Naive thymus-derived CD4-positive, alpha-beta T cell (primary cell): ENCODE measurements around the gene RDH8. TPM values are rescaled to one million over a fixed set of nuclear protein-coding genes. Genes with fewer than 3 reads are reported as not detected.
A peak's percentile ranks its signal among the peaks of the same experiment; 100 is the strongest.

Experiments used
- ATAC-seq: fragments of 150-1000 bp; cut with Tn5 transposase; 2 replicates; pipeline ENCODE4 v1.10.0; 2021; ENCODE audit warnings: mild to moderate bottlenecking, moderate library complexity
- CTCF ChIA-PET: fragments of 350-600 bp; sonication (Branson Sonifier 250); formaldehyde crosslinking; loops from one replicate; lab custom pipeline; 2021; ENCODE audit warnings: antibody characterized with exemption; lab: Charles Lee
- POLR2A ChIA-PET: fragments of 350-600 bp; sonication (Branson Sonifier 250); formaldehyde crosslinking; loops from one replicate; lab custom pipeline; 2021; ENCODE audit warnings: antibody characterized with exemption, inconsistent platforms; lab: Charles Lee
- DNase-seq, 9 donors: peaks; one replicate each; pipeline versions ENCODE4 v3.0.0 to v3.0.0-alpha.2; 2020 to 2022; ENCODE audit warnings: mixed read lengths in 1 of 9
- H3K27ac ChIP-seq: one replicate; pipeline ENCODE4 v1.7.0; 2013; ENCODE audit warnings: mild to moderate bottlenecking, low read depth, low read length, moderate library complexity
- H3K27me3 ChIP-seq, 2 donors: one replicate each; pipeline ENCODE4 v1.7.0; 2013; ENCODE audit warnings: low read length in 2 of 2, mild to moderate bottlenecking in 2 of 2, moderate library complexity in 2 of 2; ENCODE audit not compliant: control insufficient read depth in 2 of 2, insufficient read depth in 2 of 2
- H3K36me3 ChIP-seq, 3 experiments: 1 replicate in 2 of 3; 2 replicates in 1 of 3; pipeline ENCODE4 v1.7.0; 2013; ENCODE audit warnings: low read length in 3 of 3, mild to moderate bottlenecking in 3 of 3, moderate library complexity in 1 of 3; ENCODE audit not compliant: insufficient read depth in 3 of 3, control insufficient read depth in 2 of 3
- H3K4me1 ChIP-seq, 2 donors: one replicate each; pipeline ENCODE4 v1.7.0; 2013; ENCODE audit warnings: low read length in 2 of 2, mild to moderate bottlenecking in 2 of 2, moderate library complexity in 1 of 2; ENCODE audit not compliant: control insufficient read depth in 2 of 2, insufficient read depth in 2 of 2
- H3K4me3 ChIP-seq: 2 replicates; pipeline ENCODE4 v1.7.0; 2013; ENCODE audit warnings: mild to moderate bottlenecking, low read length
- H3K9me3 ChIP-seq, 3 experiments: 1 replicate in 2 of 3; 2 replicates in 1 of 3; pipeline ENCODE4 v1.7.0; 2013; ENCODE audit warnings: low read length in 3 of 3; ENCODE audit not compliant: control insufficient read depth in 2 of 3
- H3K27ac Mint-ChIP-seq, 9 donors: one replicate each; pipeline ENCODE4 v1.8.0; 2020 to 2022; ENCODE audit warnings: mixed read lengths in 9 of 9, mild to moderate bottlenecking in 8 of 9, moderate library complexity in 5 of 9, inconsistent platforms in 2 of 9
- H3K27me3 Mint-ChIP-seq, 5 donors: one replicate each; pipeline ENCODE4 v1.8.0; 2021 to 2022; ENCODE audit warnings: mixed read lengths in 5 of 5, mild to moderate bottlenecking in 1 of 5
- H3K36me3 Mint-ChIP-seq, 5 donors: one replicate each; pipeline ENCODE4 v1.8.0; 2020 to 2022; ENCODE audit warnings: mixed read lengths in 5 of 5, mild to moderate bottlenecking in 3 of 5, inconsistent platforms in 1 of 5
- H3K4me1 Mint-ChIP-seq, 7 donors: one replicate each; pipeline ENCODE4 v1.8.0; 2020 to 2022; ENCODE audit warnings: mixed read lengths in 7 of 7, mild to moderate bottlenecking in 3 of 7, inconsistent platforms in 1 of 7
- H3K4me3 Mint-ChIP-seq, 10 donors: one replicate each; pipeline ENCODE4 v1.8.0; 2020 to 2022; ENCODE audit warnings: mild to moderate bottlenecking in 10 of 10, mixed read lengths in 10 of 10, moderate library complexity in 6 of 10, inconsistent platforms in 2 of 10
- H3K9me3 Mint-ChIP-seq, 11 donors: one replicate each; pipeline ENCODE4 v1.8.0; 2020 to 2022; ENCODE audit warnings: mixed read lengths in 11 of 11, mild to moderate bottlenecking in 4 of 11, inconsistent platforms in 1 of 11, moderate library complexity in 1 of 11
- intact Hi-C, 2 donors: fragments of 100-400 bp; cut with micrococcal nuclease; formaldehyde crosslinking; loops; one replicate each; pipeline ENCODE4 v1.15.1; 2023
- microRNA-seq: library from miRNA; unstranded; fragments of <30 nt; microRNA quantifications from one replicate; pipeline ENCODE4 v1.2.0, GENCODE V29; 2022; ENCODE audit warnings: borderline microRNAs expressed
- polyA plus RNA-seq, 2 donors: library from polyadenylated mRNA; unstranded; fragments of 300-500 nt; fragmentation: Illumina TruSeq; gene quantifications; one replicate each; pipeline ENCODE4 v1.2.3, GENCODE V29; 2021
- total RNA-seq, 6 experiments: library from RNA in 5 of 6; stranded (reverse) in 5 of 6; gene quantifications; 1 replicate in 5 of 6; 2 replicates in 1 of 6; pipeline ENCODE4 v1.2.3 and lab custom pipeline; 2021 to 2026

RDH8 gene
- total and polyA plus RNA-seq, 7 experiments from 2014 or later = not detected

DNA sequence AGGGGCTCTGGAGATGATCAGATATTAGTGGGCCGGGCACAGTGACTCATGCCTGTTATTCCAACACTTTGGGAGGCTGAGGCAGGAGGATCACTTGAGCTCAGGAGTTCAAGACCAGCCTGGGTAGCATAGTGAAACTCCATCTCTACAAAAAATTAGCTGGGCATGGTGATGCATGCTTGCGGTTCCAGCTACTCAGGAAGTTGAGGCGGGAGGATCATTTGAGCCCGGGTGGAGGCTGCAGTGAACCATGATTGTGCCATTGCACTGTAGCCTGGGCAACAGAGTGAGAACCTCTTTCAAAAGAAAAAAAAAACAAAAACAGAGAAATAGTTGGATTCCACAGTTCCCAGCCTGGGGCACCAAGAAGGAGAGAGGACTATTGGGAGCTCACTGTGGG lies 54.9 kb downstream of the RDH8 start:
- intact Hi-C loops = no loop called here
- Histone ChIP-seq H3K4me1 (no peaks in the 10 kb centered on the region), H3K27me3 (no peaks in the 10 kb centered on the region), H3K4me3 (no peak overlapping the region), H3K36me3 (no peaks in the 10 kb centered on the region), H3K27ac (no peak overlapping the region), H3K9me3 (no peaks in the 10 kb centered on the region)
- Mint-ChIP-seq H3K36me3 (peaks cover 0 to 4% (median 0%) of the 10 kb centered on the region in 5 donors), H3K4me3 (no peak overlapping the region), H3K9me3 (peaks cover 0 to 9% (median 0%) of the 10 kb centered on the region in 11 donors), H3K27ac (no peak overlapping the region), H3K27me3 (peaks cover 0 to 18% (median 5%) of the 10 kb centered on the region in 5 donors), H3K4me1 (peaks cover 0 to 5% (median 0%) of the 10 kb centered on the region in 7 donors)
- ATAC-seq (no peak), DNase-seq (no peak)
- CTCF ChIA-PET = no interaction called here
- POLR2A ChIA-PET = interaction anchor here (0.6 kb wide), 1 partner anchor 246 kb away, joined by 3 read pairs; no protein-coding TSS in a partner anchor

DNA sequence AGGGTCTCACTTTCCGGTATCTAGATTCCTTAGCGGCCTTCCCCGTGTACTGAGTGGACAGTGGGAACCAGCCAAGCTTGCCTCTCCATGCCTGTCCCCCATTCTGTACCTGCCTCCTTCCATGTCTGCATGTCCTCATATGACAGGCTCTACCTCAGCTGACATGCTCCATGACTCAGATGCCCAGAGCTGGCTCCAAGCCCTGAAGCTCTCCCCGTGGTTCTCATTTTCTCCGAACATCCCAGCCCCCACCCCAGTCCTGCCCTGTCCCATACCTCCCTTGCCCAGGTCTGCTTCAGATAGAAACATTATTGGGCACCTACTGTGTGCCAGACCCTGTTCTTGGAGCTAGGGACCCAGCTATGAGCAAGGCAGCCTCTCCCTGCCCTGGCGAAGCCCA lies 55.8 kb downstream of the RDH8 start:
- peaks cover 0 to 5% (median 0%) of the 10 kb centered on the region in 7 donors for H3K4me1 Mint-ChIP-seq
- H3K36me3 Mint-ChIP-seq = peaks cover 0 to 4% (median 0%) of the 10 kb centered on the region in 5 donors
- peaks cover 0 to 5% (median 3%) of the 10 kb centered on the region in 3 experiments for H3K9me3 ChIP-seq
- no peak overlapping the region for H3K27ac ChIP-seq
- H3K9me3 Mint-ChIP-seq = peaks cover 0 to 9% (median under 1%) of the 10 kb centered on the region in 11 donors
- H3K27ac Mint-ChIP-seq = peak overlapping the region in 1 of 9 donors; percentile 54
- no peaks in the 10 kb centered on the region for H3K27me3 ChIP-seq
- H3K4me3 Mint-ChIP-seq = no peak overlapping the region
- POLR2A ChIA-PET = no interaction called here
- H3K27me3 Mint-ChIP-seq = peaks cover 0 to 18% (median 5%) of the 10 kb centered on the region in 5 donors
- no peak for ATAC-seq
- H3K36me3 ChIP-seq = no peaks in the 10 kb centered on the region
- no peak for DNase-seq
- H3K4me1 ChIP-seq = no peaks in the 10 kb centered on the region
- intact Hi-C loops = no loop called here
- no peak overlapping the region for H3K4me3 ChIP-seq
- CTCF ChIA-PET = interaction anchor here (0.7 kb wide), 1 partner anchor 843 kb away, joined by 3 read pairs; no protein-coding TSS in a partner anchor

GRCh38 chr19:10070730-10071446 lies 57.6 kb downstream of the RDH8 start:
- CTCF ChIA-PET = no interaction called here
- intact Hi-C loops = no loop called here
- peaks cover 0 to 4% (median 0%) of the 10 kb centered on the region in 5 donors for H3K36me3 Mint-ChIP-seq

More at GRCh38 chr19:10070730-10071446, 57.6 kb downstream of the RDH8 start:
- POLR2A ChIA-PET = no interaction called here
- peaks cover 0 to 5% (median 0%) of the 10 kb centered on the region in 7 donors for H3K4me1 Mint-ChIP-seq
- H3K9me3 ChIP-seq = peaks cover 0 to 8% (median 3%) of the 10 kb centered on the region in 3 experiments
- no peak overlapping the region for H3K4me3 ChIP-seq
- no peak overlapping the region for H3K4me3 Mint-ChIP-seq
- H3K27ac Mint-ChIP-seq = no peak overlapping the region
- H3K9me3 Mint-ChIP-seq = peaks cover 0 to 7% (median 3%) of the 10 kb centered on the region in 11 donors
- no peak for ATAC-seq
- H3K27me3 Mint-ChIP-seq = peaks cover 0 to 13% (median 5%) of the 10 kb centered on the region in 5 donors
- no peak overlapping the region for H3K27ac ChIP-seq
- no peaks in the 10 kb centered on the region for H3K27me3 ChIP-seq
- H3K4me1 ChIP-seq = no peaks in the 10 kb centered on the region
- H3K36me3 ChIP-seq = no peaks in the 10 kb centered on the region
- no peak for DNase-seq

Small RNA genes within 50 kb of the gene (microRNA-seq; reads per million reads assigned to microRNA genes)
- gene MIR5589 = not detected

Other genes starting within 250 kb of the RDH8 start
- gene ZNF846, start 244.7 kb upstream of the RDH8 start, total RNA-seq = 10 to 100 TPM in 3 of 5 experiments, 1 to 10 TPM in 2; 5.1 to 24.8 (median 13.0) TPM
- gene ZNF846, start 244.7 kb upstream of the RDH8 start, polyA plus RNA-seq = 10 to 100 TPM in 1 of 2 donors, 1 to 10 TPM in 1; 6.2 to 10.0 TPM
- gene FBXL12, start 194.4 kb upstream of the RDH8 start, total RNA-seq = 10 to 100 TPM; 16.8 to 36.2 (median 34.0) TPM
- gene FBXL12, start 194.4 kb upstream of the RDH8 start, polyA plus RNA-seq = 10 to 100 TPM in 1 of 2 donors, 1 to 10 TPM in 1; 8.5 to 16.1 TPM
- gene UBL5, start 185.6 kb upstream of the RDH8 start, total RNA-seq = 100 to 1,000 TPM; 182 to 375 (median 198) TPM
- gene UBL5, start 185.6 kb upstream of the RDH8 start, polyA plus RNA-seq = 100 to 1,000 TPM; 613 to 717 TPM
- gene PIN1, start 178.2 kb upstream of the RDH8 start, total RNA-seq = 10 to 100 TPM; 41.4 to 93.2 (median 61.1) TPM
- 10 to 100 TPM; 88.9 to 94.7 TPM for gene PIN1, start 178.2 kb upstream of the RDH8 start, polyA plus RNA-seq
- 10 to 100 TPM in 3 of 5 experiments, 1 to 10 TPM in 2; 6.2 to 19.4 (median 14.9) TPM for gene OLFM2, start 77.0 kb upstream of the RDH8 start, total RNA-seq
- gene OLFM2, start 77.0 kb upstream of the RDH8 start, polyA plus RNA-seq = 10 to 100 TPM in 1 of 2 donors, 1 to 10 TPM in 1; 9.2 to 15.9 TPM
- 1 to 10 TPM in 1 of 5 experiments, under 1 TPM in 3, not detected in 1; 0.05 to 1.9 (median 0.09) TPM for gene COL5A3, start 3.0 kb upstream of the RDH8 start, total RNA-seq
- not detected for gene COL5A3, start 3.0 kb upstream of the RDH8 start, polyA plus RNA-seq
- 100 to 1,000 TPM in 3 of 5 experiments, 10 to 100 TPM in 2; 67.8 to 112 (median 102) TPM for gene SHFL, start 72.8 kb downstream of the RDH8 start, total RNA-seq
- gene SHFL, start 72.8 kb downstream of the RDH8 start, polyA plus RNA-seq = 10 to 100 TPM; 37.0 to 52.0 TPM
- gene ANGPTL6, start 89.2 kb downstream of the RDH8 start, total RNA-seq = 1 to 10 TPM in 3 of 5 experiments, under 1 TPM in 2; 0.68 to 1.7 (median 1.0) TPM
- gene ANGPTL6, start 89.2 kb downstream of the RDH8 start, polyA plus RNA-seq = under 1 TPM; 0.23 to 0.48 TPM
- gene PPAN, start 92.9 kb downstream of the RDH8 start, total RNA-seq = 100 to 1,000 TPM in 4 of 5 experiments, 10 to 100 TPM in 1; 87.6 to 122 (median 109) TPM
- 10 to 100 TPM; 24.9 to 46.6 TPM for gene PPAN, start 92.9 kb downstream of the RDH8 start, polyA plus RNA-seq
- gene P2RY11, start 98.2 kb downstream of the RDH8 start, total RNA-seq = 10 to 100 TPM; 41.0 to 89.3 (median 58.9) TPM
- 1 to 10 TPM; 2.7 to 3.1 TPM for gene P2RY11, start 98.2 kb downstream of the RDH8 start, polyA plus RNA-seq
- gene EIF3G, start 106.4 kb downstream of the RDH8 start, total RNA-seq = 100 to 1,000 TPM; 242 to 356 (median 328) TPM
- gene EIF3G, start 106.4 kb downstream of the RDH8 start, polyA plus RNA-seq = 100 to 1,000 TPM; 240 to 294 TPM
- gene DNMT1, start 181.5 kb downstream of the RDH8 start, total RNA-seq = 100 to 1,000 TPM; 175 to 334 (median 194) TPM
- 100 to 1,000 TPM; 113 to 153 TPM for gene DNMT1, start 181.5 kb downstream of the RDH8 start, polyA plus RNA-seq
- gene S1PR2, start 217.8 kb downstream of the RDH8 start, total RNA-seq = 1 to 10 TPM; 3.4 to 6.8 (median 5.2) TPM
- gene S1PR2, start 217.8 kb downstream of the RDH8 start, polyA plus RNA-seq = under 1 TPM; 0.64 to 0.81 TPM
- gene MRPL4, start 238.7 kb downstream of the RDH8 start, total RNA-seq = 10 to 100 TPM; 36.8 to 70.5 (median 43.0) TPM
- gene MRPL4, start 238.7 kb downstream of the RDH8 start, polyA plus RNA-seq = 10 to 100 TPM; 24.9 to 34.1 TPM